Liver (tissue), 9 donors: ENCODE measurements around the gene DSG3. TPM values are rescaled to one million over a fixed set of nuclear protein-coding genes. Genes with fewer than 3 reads are reported as not detected.

Source experiments
- DNase-seq: peaks from one replicate; pipeline ENCODE4 v3.0.0-alpha.2; 2017; ENCODE audit warnings: low spot score
- H3K27ac ChIP-seq, 2 donors: one replicate each; pipeline ENCODE4 v1.7.0; 2013; ENCODE audit warnings: inconsistent platforms in 2 of 2, low read length in 2 of 2, control low read depth in 1 of 2, low read depth in 1 of 2, mild to moderate bottlenecking in 1 of 2
- H3K27me3 ChIP-seq, 4 donors: one replicate each; pipeline versions ENCODE4 v1.6.1 to v1.7.0; 2013; ENCODE audit warnings: low read length in 3 of 4, inconsistent platforms in 1 of 4, mild to moderate bottlenecking in 1 of 4, moderate library complexity in 1 of 4; ENCODE audit not compliant: control insufficient read depth in 4 of 4, insufficient read depth in 4 of 4
- H3K36me3 ChIP-seq, 4 donors: one replicate each; pipeline versions ENCODE4 v1.6.1 to v1.7.0; 2013; ENCODE audit warnings: low read length in 3 of 4, mild to moderate bottlenecking in 3 of 4, low read depth in 1 of 4, moderate library complexity in 1 of 4; ENCODE audit not compliant: control insufficient read depth in 4 of 4, insufficient read depth in 3 of 4
- H3K4me1 ChIP-seq, 4 donors: one replicate each; pipeline versions ENCODE4 v1.6.1 to v1.7.0; 2013; ENCODE audit warnings: low read length in 3 of 4, mild to moderate bottlenecking in 3 of 4, moderate library complexity in 1 of 4; ENCODE audit not compliant: control insufficient read depth in 4 of 4, insufficient read depth in 4 of 4
- H3K4me3 ChIP-seq, 3 donors: one replicate each; pipeline versions ENCODE4 v1.6.1 to v1.7.0; 2013; ENCODE audit warnings: low read length in 3 of 3, control low read depth in 1 of 3, low read depth in 1 of 3, mild to moderate bottlenecking in 1 of 3
- H3K9ac ChIP-seq, 2 donors: one replicate each; pipeline ENCODE4 v1.7.0; 2013; ENCODE audit warnings: low read length in 2 of 2, mild to moderate bottlenecking in 2 of 2, moderate library complexity in 2 of 2, control low read depth in 1 of 2, low read depth in 1 of 2
- H3K9me3 ChIP-seq, 4 donors: one replicate each; pipeline versions ENCODE4 v1.6.1 to v1.7.0; 2013; ENCODE audit warnings: low read length in 3 of 4; ENCODE audit not compliant: control insufficient read depth in 4 of 4
- ATF3 ChIP-seq: IDR thresholded peaks from 2 replicates; pipeline ENCODE4 v1.6.1; 2016; ENCODE audit warnings: antibody characterized with exemption
- CTCF ChIP-seq: fragments of 150-350 bp; IDR thresholded peaks from 2 replicates; pipeline ENCODE4 v1.5.1; 2017; ENCODE audit warnings: improper control_type of control experiment, low read depth, low read length; ENCODE audit not compliant: missing input control
- FOXA1 ChIP-seq: IDR thresholded peaks from 2 replicates; pipeline ENCODE4 v1.6.1; 2016; ENCODE audit warnings: antibody characterized with exemption
- FOXA2 ChIP-seq: IDR thresholded peaks from 2 replicates; pipeline ENCODE4 v1.6.1; 2016; ENCODE audit warnings: antibody characterized with exemption
- GABPA ChIP-seq, 2 donors: IDR thresholded peaks in 1 of 2; conservative IDR thresholded peaks in 1 of 2; 2 replicates each; pipeline ENCODE4 v1.6.1; 2016; ENCODE audit warnings: antibody characterized with exemption in 2 of 2, mild to moderate bottlenecking in 1 of 2, moderate library complexity in 1 of 2
- HNF4A ChIP-seq, 2 donors: conservative IDR thresholded peaks; 2 replicates each; pipeline ENCODE4 v1.6.1; 2016; ENCODE audit warnings: antibody characterized with exemption in 2 of 2, mild to moderate bottlenecking in 2 of 2
- HNF4G ChIP-seq: IDR thresholded peaks from 2 replicates; pipeline ENCODE4 v1.6.1; 2016; ENCODE audit warnings: antibody characterized with exemption
- JUND ChIP-seq, 2 donors: IDR thresholded peaks; 2 replicates each; pipeline ENCODE4 v1.6.1; 2016; ENCODE audit warnings: antibody characterized with exemption in 2 of 2
- MAX ChIP-seq: IDR thresholded peaks from 2 replicates; pipeline ENCODE4 v1.6.1; 2016; ENCODE audit warnings: antibody characterized with exemption
- NR2F2 ChIP-seq: IDR thresholded peaks from 2 replicates; pipeline ENCODE4 v1.6.1; 2016; ENCODE audit warnings: antibody characterized with exemption
- RAD21 ChIP-seq, 2 donors: IDR thresholded peaks; 2 replicates each; pipeline ENCODE4 v1.6.1; 2016; ENCODE audit warnings: antibody characterized with exemption in 2 of 2, mild to moderate bottlenecking in 2 of 2
- REST ChIP-seq: IDR thresholded peaks from 2 replicates; pipeline ENCODE4 v1.6.1; 2016; ENCODE audit warnings: antibody characterized with exemption, mild to moderate bottlenecking
- RXRA ChIP-seq, 2 donors: IDR thresholded peaks; 2 replicates each; pipeline ENCODE4 v1.6.1; 2017 to 2018; ENCODE audit warnings: antibody characterized with exemption in 2 of 2, mild to moderate bottlenecking in 1 of 2
- TAF1 ChIP-seq: conservative IDR thresholded peaks from 2 replicates; pipeline ENCODE4 v1.6.1; 2016; ENCODE audit warnings: antibody characterized with exemption, mild to moderate bottlenecking
- ZBTB33 ChIP-seq: IDR thresholded peaks from 2 replicates; pipeline ENCODE4 v1.6.1; 2016; ENCODE audit warnings: antibody characterized with exemption
- WGBS: extraction: QIAGEN DNeasy Blood & Tissue Kit; methylation state at CpG from one replicate; pipeline ENCODE4 v1.1.7; 2013; 5-methylcytosine and 5-hydroxymethylcytosine counted together
- polyA plus RNA-seq, 2 donors: library from polyadenylated mRNA; stranded (reverse) in 1 of 2; unstranded in 1 of 2; fragments of 200-250 nt in 1 of 2; fragments of >200 nt in 1 of 2; fragmentation: Nextera tagmentation in 1 of 2; extraction: Ambion mirVana in 1 of 2; gene quantifications; one replicate each; pipeline versions ENCODE4 v1.2.1 to v1.2.3, GENCODE V29; 2013 to 2015
- total RNA-seq, 2 donors: library from RNA; depleted of rRNA; stranded (reverse); fragments of >200 nt; gene quantifications; one replicate each; pipeline ENCODE4 v1.2.3, GENCODE V29; 2014
- donor health status: healthy.
- donor health status: healthy.
- donor health status: healthy.
- donor health status: healthy.
- donor health status: healthy.

Gene DSG3
- total and polyA plus RNA-seq, 4 donors, result not detected

- Histone ChIP-seq H3K9ac (no peak overlapping the region), H3K27ac (no peak overlapping the region), H3K27me3 (no peaks in the 10 kb centered on the region), H3K4me3 (no peak overlapping the region), H3K4me1 (no peaks in the 10 kb centered on the region), H3K36me3 (no peaks in the 10 kb centered on the region), H3K9me3 (no peaks in the 10 kb centered on the region)
- no peak for TF ChIP-seq FOXA2
- no peak for TF ChIP-seq ATF3
- TF ChIP-seq RAD21 (IDR thresholded peaks at IDR 0.05), result no peak
- no peak for TF ChIP-seq FOXA1
- TF ChIP-seq ZBTB33, result no peak
- no peak for TF ChIP-seq CTCF
- no peak for TF ChIP-seq RXRA (IDR thresholded peaks at IDR 0.05)
- TF ChIP-seq HNF4G, result no peak
- TF ChIP-seq GABPA (IDR thresholded peaks at IDR 0.05 in 1 of 2, conservative IDR thresholded peaks at IDR 0.05 in 1 of 2), result no peak
- TF ChIP-seq REST, result no peak
- no peak for TF ChIP-seq JUND (IDR thresholded peaks at IDR 0.05)
- no peak for TF ChIP-seq HNF4A (conservative IDR thresholded peaks at IDR 0.05)
- no peak for TF ChIP-seq TAF1
- DNase-seq, result no peak
- WGBS, result 94% methylated on average over 7 of the region's 7 CpGs
These were observed 28.0 kb upstream of the DSG3 start for GRCh38 chr18:31419457-31419932.

GRCh38 chr18:31420032-31420431, 27.5 kb upstream of the DSG3 start:
- Histone ChIP-seq H3K4me3 (no peak overlapping the region), H3K9ac (no peak overlapping the region), H3K27ac (no peak overlapping the region), H3K27me3 (no peaks in the 10 kb centered on the region), H3K4me1 (no peaks in the 10 kb centered on the region), H3K36me3 (no peaks in the 10 kb centered on the region), H3K9me3 (no peaks in the 10 kb centered on the region)
- TF ChIP-seq RXRA (IDR thresholded peaks at IDR 0.05) (no peak), MAX (no peak), TAF1 (no peak), HNF4A (conservative IDR thresholded peaks at IDR 0.05) (no peak), NR2F2 (no peak)
- no peak for DNase-seq
- 96% methylated on average over 6 of the region's 6 CpGs for WGBS
